HepG2 (cell line): ENCODE data around the gene RFC2. TPM values are rescaled to one million over a fixed set of nuclear protein-coding genes. Genes with fewer than 3 reads are reported as not detected.

ENCODE experiments used
- AKNA ChIP-seq: sonication (generic); formaldehyde crosslinking; IDR thresholded peaks from 2 replicates; pipeline ENCODE4 v1.4.0; 2020; ENCODE audit warnings: missing genetic modification reagents, borderline replicate concordance
- CREB1 ChIP-seq, 2 experiments: fragments of 450-650 bp in 1 of 2; IDR thresholded peaks; 2 replicates each; pipeline ENCODE4 v1.6.1; 2016 to 2017; ENCODE audit warnings: control low read depth in 1 of 2, mild to moderate bottlenecking in 1 of 2, missing compliant biosample characterization in 1 of 2, missing genetic modification characterization in 1 of 2
- EZH2 ChIP-seq: conservative IDR thresholded peaks from 2 replicates; pipeline ENCODE4 v1.6.1; 2012; ENCODE audit warnings: mild to moderate bottlenecking, low read depth, low read length, moderate library complexity
- MEIS2 ChIP-seq: sonication (generic); formaldehyde crosslinking; IDR thresholded peaks from 2 replicates; pipeline ENCODE4 v1.9.0; 2021; ENCODE audit warnings: mild to moderate bottlenecking, missing genetic modification reagents
- MZF1 ChIP-seq: sonication (generic); formaldehyde crosslinking; IDR thresholded peaks from 2 replicates; pipeline ENCODE4 v1.8.1; 2023; ENCODE audit warnings: mild to moderate bottlenecking, missing genetic modification reagents, borderline replicate concordance
- NFE2L2 ChIP-seq: fragments of 150-350 bp; IDR thresholded peaks from 2 replicates; pipeline ENCODE4 v1.6.1; 2014; ENCODE audit warnings: low read length
- PTBP1 ChIP-seq: fragments of 200-400 bp; formaldehyde crosslinking; IDR thresholded peaks from 2 replicates; pipeline ENCODE4 v1.6.1; 2018; ENCODE audit warnings: low read length, low read depth; ENCODE audit not compliant: poor library complexity, severe bottlenecking
- RBM22 ChIP-seq: fragments of 200-400 bp; formaldehyde crosslinking; optimal IDR thresholded peaks from 2 replicates; pipeline ENCODE3; 2017; ENCODE audit warnings: mild to moderate bottlenecking, low read length, moderate library complexity
- RFX1 ChIP-seq: fragments of 450-650 bp; IDR thresholded peaks from 2 replicates; pipeline ENCODE4 v1.6.1; 2017
- TMF1 ChIP-seq: sonication (generic); formaldehyde crosslinking; IDR thresholded peaks from 2 replicates; pipeline ENCODE4 v1.8.1; 2022; ENCODE audit warnings: low read depth, missing genetic modification reagents
- TOPORS ChIP-seq: sonication (generic); formaldehyde crosslinking; IDR thresholded peaks from 2 replicates; pipeline ENCODE4 v1.8.0; 2023; ENCODE audit warnings: mild to moderate bottlenecking, missing genetic modification reagents
- XBP1 ChIP-seq: sonication (generic); formaldehyde crosslinking; IDR thresholded peaks from 2 replicates; pipeline ENCODE4 v1.5.0; 2020; ENCODE audit warnings: missing genetic modification reagents
- ZBTB39 ChIP-seq: sonication (generic); formaldehyde crosslinking; IDR thresholded peaks from 2 replicates; pipeline ENCODE4 v1.5.0; 2020; ENCODE audit warnings: missing genetic modification reagents
- ZFP41 ChIP-seq: sonication (generic); formaldehyde crosslinking; IDR thresholded peaks from 2 replicates; pipeline ENCODE4 v1.4.0; 2020; ENCODE audit warnings: mild to moderate bottlenecking, missing genetic modification reagents, borderline replicate concordance
- ZKSCAN1 ChIP-seq: fragments of 150-350 bp; IDR thresholded peaks from 2 replicates; pipeline ENCODE4 v1.6.1; 2014; ENCODE audit warnings: low read length
- ZNF18 ChIP-seq: sonication (generic); formaldehyde crosslinking; IDR thresholded peaks from 2 replicates; pipeline ENCODE4 v1.8.0; 2022; ENCODE audit warnings: mild to moderate bottlenecking, missing genetic modification reagents; ENCODE audit not compliant: insufficient replicate concordance
- ZNF460 ChIP-seq: sonication (generic); formaldehyde crosslinking; IDR thresholded peaks from 2 replicates; pipeline ENCODE4 v1.5.1; 2020; ENCODE audit warnings: missing genetic modification reagents, mild to moderate bottlenecking, borderline replicate concordance
- ZNF749 ChIP-seq: sonication (generic); formaldehyde crosslinking; IDR thresholded peaks from 2 replicates; pipeline ENCODE4 v1.8.0; 2022; ENCODE audit warnings: mild to moderate bottlenecking, missing genetic modification reagents, moderate library complexity, borderline replicate concordance
- polyA plus RNA-seq, 8 experiments: library from polyadenylated mRNA; depleted of rRNA in 3 of 8; stranded (reverse) in 7 of 8; unstranded in 1 of 8; fragments of >200 nt; fragmentation: Illumina TruSeq in 4 of 8; extraction: Trizol in 4 of 8; gene quantifications; 2 replicates each; pipeline versions ENCODE4 v1.2.1 to v1.2.3, GENCODE V29; 2011 to 2016; ENCODE audit warnings: low read depth in 4 of 8, missing spikeins in 1 of 8, mixed read lengths in 1 of 8; ENCODE audit not compliant: insufficient read depth in 1 of 8
- total RNA-seq, 5 experiments: library from RNA; depleted of rRNA; stranded (reverse); fragments of >200 nt; fragmentation: Illumina TruSeq; extraction: Trizol; gene quantifications; 2 replicates each; pipeline ENCODE4 v1.2.3, GENCODE V29; 2016; ENCODE audit warnings: low read depth in 1 of 5

The RFC2 gene
- total and polyA plus RNA-seq, 2 of the 13 experiments (the other 11 are each of a cell fraction or from before 2014, with no cell fraction given), result 14.6 to 43.5 TPM

- TF ChIP-seq AKNA (CRISPR knock-in tag), result no peak
- TF ChIP-seq ZBTB39 (CRISPR knock-in tag), result 0 out of 2 replicates have a peak, but pooled peaks have one; percentile 22
- TF ChIP-seq TOPORS (CRISPR knock-in tag), result no peak
- TF ChIP-seq ZNF460 (CRISPR knock-in tag), result no peak; the same call in 1 of the 2 replicates
- no peak for TF ChIP-seq PTBP1
- no peak for TF ChIP-seq TMF1 (CRISPR knock-in tag)
- no peak for TF ChIP-seq EZH2
- no peak for TF ChIP-seq ZFP41 (CRISPR knock-in tag)
- TF ChIP-seq CREB1 (IDR thresholded peaks at IDR 0.05), result peak; percentile 31; the same call in 1 of the 2 replicates
- TF ChIP-seq CREB1 (CRISPR knock-in tag; IDR thresholded peaks at IDR 0.05), result no peak; the same call in none of the 2 replicates
- no peak for TF ChIP-seq RFX1
- no peak for TF ChIP-seq ZKSCAN1
- no peak for TF ChIP-seq ZNF18 (CRISPR knock-in tag)
- no peak for TF ChIP-seq RBM22
- no peak for TF ChIP-seq MEIS2 (CRISPR knock-in tag)
- no peak for TF ChIP-seq NFE2L2
- no peak for TF ChIP-seq MZF1 (CRISPR knock-in tag)
- peak; percentile 98 for TF ChIP-seq XBP1
- no peak; the same call in 1 of the 2 replicates for TF ChIP-seq ZNF749 (CRISPR knock-in tag)
These were observed 38.8 kb upstream of the RFC2 start (continued) for GRCh38 chr7:74292757-74293576.
